GM19463 (cell line): Measurements from ENCODE around the gene GPR161.

ENCODE experiments used
- ATAC-seq: cut with Tn5 transposase; IDR thresholded peaks from one replicate; pipeline ENCODE4 v1.9.1; 2021; ENCODE audit warnings: mild to moderate bottlenecking, moderate library complexity; ENCODE audit not compliant: unreplicated experiment

The GPR161 gene

DNA sequence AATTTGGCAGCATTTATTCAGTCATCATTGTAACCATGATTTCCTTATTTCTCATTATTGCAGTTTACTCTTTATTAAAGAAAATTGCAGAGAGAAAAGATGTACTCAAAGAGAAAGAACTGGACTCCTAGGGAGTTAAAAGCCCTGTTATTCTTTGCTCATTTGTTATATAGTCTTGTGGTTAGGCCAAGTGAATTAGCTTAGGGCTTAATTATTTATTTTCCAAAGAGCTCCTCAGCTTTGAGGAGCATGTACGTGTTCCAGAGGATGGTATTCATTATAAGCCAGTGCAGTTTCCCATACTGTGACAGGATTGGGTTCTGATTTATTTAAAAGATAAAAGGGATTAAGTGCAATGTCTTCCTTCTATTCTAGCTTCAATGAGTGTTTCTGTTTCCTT lies 86.4 kb downstream of the GPR161 start:
- ATAC-seq = no peak

DNA sequence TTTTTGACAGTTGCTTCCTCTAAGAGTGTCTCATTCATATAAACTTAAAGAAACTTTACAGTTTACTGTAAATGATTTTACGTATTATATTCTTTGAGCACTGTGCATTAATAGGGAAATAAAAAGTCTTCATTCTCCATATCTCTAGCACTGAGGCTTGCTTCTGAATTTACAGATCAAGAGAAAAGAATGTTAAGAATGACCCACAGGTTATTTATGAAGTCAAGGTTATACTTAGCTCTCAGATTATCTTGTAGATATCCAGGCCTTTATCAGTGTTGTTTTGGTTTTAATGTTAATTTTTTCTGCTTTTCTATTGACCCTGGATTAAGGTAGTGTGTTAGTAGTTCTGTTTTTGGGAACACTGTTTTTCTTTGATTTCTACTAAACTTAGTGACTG lies 91.4 kb downstream of the GPR161 start:
- ATAC-seq = no peak

DNA sequence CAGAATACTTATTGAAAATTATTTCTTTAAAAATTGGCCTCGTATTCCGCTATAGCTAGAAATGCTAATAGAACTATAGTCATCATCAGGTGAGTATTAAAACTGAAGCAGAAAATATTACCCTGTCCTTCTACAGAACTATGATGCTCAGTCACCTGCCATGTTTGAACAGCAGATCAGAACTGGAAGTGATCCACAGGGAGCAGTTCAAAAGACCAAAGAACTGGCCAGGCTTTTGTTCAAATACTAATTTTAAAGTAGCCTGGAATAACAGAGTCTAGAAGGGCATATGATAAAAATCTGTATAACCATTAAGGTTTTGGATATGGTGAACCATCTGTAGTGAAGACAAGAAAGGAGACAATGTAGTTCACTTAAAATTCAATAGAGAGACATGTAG lies 94.4 kb downstream of the GPR161 start:
- ATAC-seq = no peak

DNA sequence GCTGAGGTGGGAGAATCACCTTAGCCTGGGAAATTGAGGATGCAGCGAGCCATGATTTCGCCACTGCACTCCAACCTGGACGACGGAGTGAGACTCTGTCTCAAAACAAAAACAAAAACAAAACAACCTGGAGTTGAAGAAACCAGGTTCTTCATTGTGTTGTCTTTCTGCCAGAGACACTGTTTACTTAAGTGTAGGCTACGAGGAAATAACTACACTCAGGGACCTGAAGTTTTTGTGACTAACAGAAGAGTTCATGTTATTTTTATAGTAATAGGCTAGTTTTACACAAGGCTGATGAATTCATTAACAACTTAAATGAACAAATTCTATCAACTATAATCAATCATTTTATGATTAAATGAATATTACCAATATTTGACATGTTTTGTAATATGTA lies 101.4 kb downstream of the GPR161 start:
- no peak for ATAC-seq

DNA sequence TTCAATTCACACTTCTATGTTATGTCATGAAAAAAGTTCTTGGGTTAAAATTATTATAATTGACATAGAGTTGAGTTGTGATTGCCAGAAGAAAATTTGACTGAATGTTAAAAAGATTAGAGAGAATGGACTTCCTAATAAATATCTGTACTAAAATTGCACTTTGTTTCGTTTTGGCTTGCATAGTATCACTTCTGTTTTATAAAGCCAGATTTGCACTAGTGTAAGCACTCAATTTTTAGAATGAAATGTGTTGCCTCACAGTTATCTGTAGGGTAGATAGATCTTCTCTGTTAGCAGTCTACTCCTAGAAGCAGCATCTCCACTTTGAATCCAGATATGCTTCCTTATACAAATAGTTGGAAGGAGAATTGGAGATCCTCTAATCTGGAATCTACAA lies 104.7 kb downstream of the GPR161 start:
- ATAC-seq = no peak

DNA sequence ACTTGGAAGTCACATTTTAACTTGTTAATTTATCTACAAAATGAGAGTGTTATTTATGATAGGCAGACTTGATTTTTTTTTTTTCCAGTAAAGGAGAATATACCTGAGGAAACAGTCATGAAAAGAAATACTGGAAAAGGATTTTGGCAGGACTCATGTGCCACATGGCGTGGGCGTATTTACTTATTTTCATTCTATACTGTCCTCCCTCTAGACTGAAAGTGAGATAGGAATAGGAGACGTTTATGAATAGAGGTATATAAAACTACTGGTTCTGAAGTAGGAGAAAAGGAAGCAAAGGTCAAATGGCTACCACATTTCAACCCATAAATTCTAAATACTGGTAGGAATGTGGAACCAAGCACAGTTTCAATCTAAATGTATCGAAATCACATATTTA lies 105.1 kb downstream of the GPR161 start:
- no peak for ATAC-seq

DNA sequence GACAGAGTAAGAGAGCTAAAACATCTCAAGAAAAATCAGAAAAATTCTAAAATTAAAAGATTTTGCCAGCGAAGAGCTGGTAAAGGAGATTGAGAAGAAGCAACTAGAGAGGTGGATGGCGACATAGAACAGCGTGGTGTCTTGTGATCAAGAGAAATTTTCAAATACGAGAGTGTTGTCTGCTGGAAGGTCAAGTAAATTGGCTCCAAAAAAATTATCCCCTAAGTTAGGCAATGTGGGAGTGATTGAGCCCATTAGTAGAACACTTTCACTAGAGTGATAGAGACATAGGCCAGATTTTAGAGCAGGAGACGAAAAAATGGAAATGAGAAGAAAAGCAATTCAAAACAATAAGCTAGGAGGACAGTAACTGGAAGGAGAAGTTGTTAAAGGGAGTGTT lies 105.5 kb downstream of the GPR161 start:
- ATAC-seq = no peak
